Mesenteric fat pad (tissue), 1 donor: ENCODE results near the gene FAR2. TPM values are rescaled to one million over a fixed set of nuclear protein-coding genes. Genes with fewer than 3 reads are reported as not detected.
"Not testable (repeated sequence)": the region's sequence is repeated elsewhere in the genome, so short reads cannot be mapped to it uniquely, and the experiment has no call there.

Experiments used
- DNase-seq: peaks from one replicate; pipeline ENCODE4 v3.0.0-alpha.2; 2020; ENCODE audit warnings: low spot score
- long read RNA-seq: library from polyadenylated mRNA; unstranded; transcript quantifications from one replicate; pipeline ENCODE4 v2.0.0, GENCODE V29; 2020
- total RNA-seq: library from RNA; stranded (reverse); fragmentation: NEBNext Ultra II Directional; extraction: Animal tissue kit (Norgen Biotek cat#: 25700); gene quantifications from one replicate; pipeline ENCODE4 v1.2.1, GENCODE V29; 2021
- donor health status: DM: yes; HTN: yes; CAD: no.

FAR2 gene
- 14.2 TPM for total RNA-seq
- long read RNA-seq, transcript FAR2-202 (12 exons, 3,616 nt) = major isoform, 12 of 26 reads
- long read RNA-seq, partial matches to known transcripts = 3 of 26 reads
- long read RNA-seq, other reads (novel, unspliced or antisense) = 11 of 26 reads

DNA sequence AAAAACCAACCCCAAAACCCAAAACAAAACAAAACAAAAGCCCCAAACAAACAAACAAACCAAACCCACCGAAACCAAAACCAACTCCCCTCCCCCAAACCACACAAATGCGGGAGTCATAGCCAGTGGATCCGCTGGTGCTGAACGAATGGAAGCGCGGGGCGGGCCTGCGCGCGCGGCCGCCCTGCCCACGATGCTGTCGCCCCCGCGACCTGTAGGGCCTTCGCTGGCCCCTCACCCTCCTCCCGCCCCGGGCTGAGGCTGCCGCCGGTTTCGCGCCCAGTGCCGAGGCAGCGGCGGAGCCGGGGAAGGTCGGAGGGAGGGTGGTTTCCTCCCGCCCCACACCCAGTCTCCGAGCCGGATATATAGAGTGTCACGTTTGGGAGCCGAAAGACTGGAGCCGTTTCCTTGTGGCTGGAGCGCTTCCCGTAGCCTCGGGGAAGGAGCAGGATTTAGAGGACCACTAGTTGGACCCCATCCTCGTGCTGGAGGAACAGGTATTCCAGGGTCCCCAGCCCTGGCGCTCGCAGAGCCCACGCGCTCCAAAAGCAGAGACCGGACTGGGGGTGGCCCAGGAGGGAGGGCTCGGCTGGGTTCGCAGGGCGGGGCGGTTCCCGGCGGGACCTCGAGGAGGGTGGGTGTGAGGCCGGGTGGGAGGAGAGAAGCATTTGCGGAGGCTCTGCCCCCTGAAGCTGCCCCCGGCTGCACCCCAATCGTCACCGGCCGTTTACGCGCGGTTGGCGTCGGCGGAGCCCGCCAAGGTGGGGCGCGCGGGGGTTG is at the start of gene FAR2:
TSS of gene FAR2 (plus strand) at position 368 of the 780 bp plus-strand sequence. CDS start 121,172 bp downstream, outside the sequence.
- no peak for DNase-seq

- no peak for DNase-seq
Observed at GRCh38 chr12:29102741-29103140, 46.3 kb upstream of the FAR2 start.

DNA sequence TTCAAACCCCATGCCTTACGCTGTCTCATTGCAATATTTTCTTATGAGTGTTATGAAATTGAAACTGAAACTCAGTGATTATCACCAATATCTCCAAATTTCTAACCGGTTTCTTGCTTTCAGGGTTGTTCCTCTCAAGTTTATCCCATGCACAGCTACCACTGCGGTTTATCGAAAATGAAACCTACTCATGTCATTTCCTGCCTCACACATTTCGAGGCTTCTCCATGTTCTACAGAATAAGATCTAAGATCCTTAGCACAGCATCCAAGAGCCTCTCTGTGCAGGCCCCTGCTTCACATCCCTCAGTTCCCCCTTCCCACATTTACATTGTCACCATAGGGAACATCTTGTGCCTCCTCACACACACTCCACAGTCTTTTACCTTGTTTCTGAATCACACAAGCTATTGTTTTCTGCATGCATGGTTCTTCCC is 45.5 kb upstream of the FAR2 start:
- DNase-seq = no peak

DNA sequence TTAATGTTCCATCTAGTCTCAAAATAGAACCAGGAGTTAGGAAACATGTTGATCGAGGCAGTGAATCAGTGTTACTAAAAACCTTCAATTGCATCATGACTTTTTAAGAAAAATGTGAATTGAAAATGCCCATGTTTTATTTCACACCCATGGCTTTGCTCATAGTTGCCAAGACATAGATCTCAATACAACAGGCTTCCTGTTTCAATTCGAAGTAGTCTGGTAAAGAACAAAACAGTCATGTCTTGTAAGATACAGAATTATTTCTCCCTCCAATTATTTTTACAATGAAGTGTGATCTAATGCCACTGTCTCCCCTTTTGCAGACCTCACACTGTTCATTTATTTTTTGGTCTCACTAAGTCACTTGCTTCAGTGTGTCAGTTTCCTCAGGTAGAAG is 44.6 kb upstream of the FAR2 start:
- no peak for DNase-seq

DNA sequence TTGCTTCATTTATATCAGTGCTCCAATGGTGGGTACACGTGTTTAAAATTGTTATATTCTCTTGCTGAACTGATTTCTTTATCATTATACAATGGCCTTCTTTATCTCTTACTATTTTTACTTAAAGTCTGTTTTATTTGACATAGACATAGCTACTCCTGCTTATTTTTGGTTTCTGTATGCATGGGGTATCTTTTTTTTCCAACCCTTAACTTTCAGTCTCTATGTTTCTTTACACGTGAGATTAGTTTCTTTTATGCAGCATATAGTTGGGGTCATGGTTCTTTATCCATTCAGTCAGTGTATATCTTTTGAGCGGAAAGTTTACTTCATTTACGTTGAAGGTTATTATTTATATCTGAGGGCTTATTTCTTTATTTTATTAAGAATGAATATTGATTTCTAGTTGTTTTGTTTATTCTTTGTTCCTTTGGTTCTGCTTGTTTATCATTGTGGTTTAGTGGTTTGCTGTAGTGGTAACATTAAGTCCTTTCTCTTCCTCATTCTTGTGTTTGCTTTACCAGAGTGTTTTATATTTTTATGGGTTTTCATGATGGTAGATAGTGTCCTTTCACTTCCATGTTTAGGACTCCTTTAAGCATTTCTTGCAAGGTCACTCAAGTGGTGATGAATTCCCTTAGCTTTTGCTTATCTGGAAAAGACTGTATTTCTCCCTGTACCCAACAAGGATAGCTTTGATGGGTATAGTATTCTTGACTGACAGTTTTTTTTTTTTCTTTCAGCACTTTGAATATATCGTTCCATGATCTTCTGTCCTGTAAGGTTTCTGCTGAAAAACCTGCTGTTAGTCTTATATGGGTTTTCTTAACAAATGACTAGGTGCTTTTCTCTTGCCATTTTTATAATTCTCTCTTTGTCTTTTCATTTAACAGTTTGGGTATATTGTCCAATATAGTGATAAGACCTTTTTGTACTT is 38.3 kb upstream of the FAR2 start:
- no peak for DNase-seq

GRCh38 chr12:29113101-29113500 is 36.0 kb upstream of the FAR2 start:
- no peak for DNase-seq

- DNase-seq = no peak
Observed at GRCh38 chr12:29116414-29116813, 32.7 kb upstream of the FAR2 start.

GRCh38 chr12:29131539-29131938 is 17.5 kb upstream of the FAR2 start:
- DNase-seq = no peak

- DNase-seq = no peak
Observed at GRCh38 chr12:29132316-29132715, 16.8 kb upstream of the FAR2 start.

GRCh38 chr12:29133181-29133580 is 15.9 kb upstream of the FAR2 start:
- no peak for DNase-seq

- DNase-seq = no peak
Observed at GRCh38 chr12:29133680-29134079, 15.4 kb upstream of the FAR2 start.

- not testable (repeated sequence) for DNase-seq
Observed at GRCh38 chr12:29138256-29138655, 10.8 kb upstream of the FAR2 start.

GRCh38 chr12:29138855-29139254 is 10.2 kb upstream of the FAR2 start:
- not testable (repeated sequence) for DNase-seq

GRCh38 chr12:29145372-29146170 is 3.5 kb upstream of the FAR2 start:
- no peak for DNase-seq

DNA sequence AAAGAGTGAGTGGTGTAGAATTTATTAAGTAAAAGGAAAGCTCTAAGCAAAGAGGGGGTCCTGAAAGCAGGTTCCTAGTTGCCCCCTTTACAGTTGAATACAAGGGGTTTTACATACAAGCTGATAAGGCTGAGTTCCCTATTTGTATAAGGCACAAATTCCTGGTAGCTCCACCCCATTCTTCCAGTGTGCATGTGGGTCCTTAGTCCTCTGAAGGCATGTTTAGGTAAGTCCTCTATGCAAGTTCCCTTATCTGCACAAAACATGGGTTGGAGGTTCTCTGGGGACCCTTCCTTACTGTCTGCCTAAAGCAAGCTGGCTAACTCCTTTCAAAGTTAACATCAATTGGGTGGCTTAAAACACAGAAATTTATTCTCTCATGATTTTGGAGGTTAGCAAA is 2.9 kb upstream of the FAR2 start:
- no peak for DNase-seq

GRCh38 chr12:29147731-29148595 is 1.1 kb upstream of the FAR2 start:
- DNase-seq = no peak

- no peak for DNase-seq
Observed at GRCh38 chr12:29148596-29148910, 525 bp upstream of the FAR2 start.

DNA sequence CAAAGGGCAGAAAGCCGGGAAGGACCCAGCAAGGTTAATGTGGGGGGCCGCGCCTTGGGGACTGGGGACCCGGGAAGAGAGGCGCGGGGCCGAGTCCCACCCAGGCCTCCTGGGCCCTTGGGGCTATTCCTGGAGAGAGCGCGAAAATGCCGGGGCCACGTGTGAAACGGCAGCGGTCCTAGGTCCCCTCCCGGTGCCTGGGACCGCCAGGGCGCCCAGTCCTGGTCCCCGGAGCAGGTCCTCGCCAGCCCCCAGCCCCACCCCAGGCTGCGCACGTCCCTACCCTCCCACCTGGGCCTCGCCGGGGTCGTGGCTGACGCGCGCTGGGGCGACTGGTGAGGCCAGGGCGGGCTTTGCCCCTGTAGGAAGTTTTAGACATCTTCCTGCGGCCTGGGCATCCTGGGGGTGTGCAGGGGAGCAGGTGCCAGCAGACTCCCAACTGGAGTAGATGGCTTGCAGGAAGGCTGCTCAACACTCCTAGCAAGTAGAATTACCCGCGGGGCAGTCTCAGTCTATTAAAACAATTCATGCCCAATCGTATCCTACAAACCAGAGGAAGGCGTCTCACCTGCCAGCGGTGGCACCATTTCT is 708 bp downstream of the FAR2 start:
- DNase-seq = no peak

- no peak for DNase-seq
Observed at GRCh38 chr12:29150462-29150861, 1.4 kb downstream of the FAR2 start.
